ENCODE results near the gene IL19.

- TF ChIP-seq CTCF (conservative IDR thresholded peaks at IDR 0.05; ENCODE audit: low read length) (no peak), EZH2phosphoT487 (IDR thresholded peaks at IDR 0.05; ENCODE audit: borderline replicate concordance) (no peak)
Observed at GRCh38 chr1:206835186-206835585, 64.6 kb downstream of the IL19 start.

Measured in Loucy (cell line).